ENCODE data around the gene MED9. TPM values are rescaled to one million over a fixed set of nuclear protein-coding genes. Genes with fewer than 3 reads are reported as not detected.

MED9 gene
- total and polyA plus RNA-seq, 4 donors = 10.8 to 15.4 (median 13.3) TPM

GRCh38 chr17:17467016-17467415 is 9.8 kb upstream of the MED9 start:
- Histone ChIP-seq H3K9ac (ENCODE audit: insufficient read depth in 1 of 2, low read length in 2 of 2) (no peak overlapping the region), H3K27ac (ENCODE audit: low read depth in 1 of 2, low read length in 1 of 2) (no peak overlapping the region), H3K27me3 (ENCODE audit: control insufficient read depth in 3 of 3, insufficient read depth in 3 of 3, low read length in 2 of 3) (peaks cover 0 to 16% (median 2%) of the 10 kb centered on the region in 3 donors), H3K9me3 (ENCODE audit: control insufficient read depth in 4 of 4, insufficient read depth in 3 of 4, low read length in 3 of 4) (no peaks in the 10 kb centered on the region), H3K36me3 (ENCODE audit: control insufficient read depth in 4 of 4, insufficient read depth in 4 of 4, low read length in 4 of 4) (no peaks in the 10 kb centered on the region), H3K4me1 (ENCODE audit: control insufficient read depth in 5 of 5, insufficient read depth in 5 of 5, low read length in 5 of 5) (peaks cover 0 to under 1% (median 0%) of the 10 kb centered on the region in 5 donors), H3K4me3 (no peak overlapping the region)
- ATAC-seq (ENCODE audit: insufficient read depth, low FRiP score) (no peak), DNase-seq (no peak)
- WGBS, 2 donors = 77 to 78% methylated on average over 5 of the region's 5 CpGs
- no peak for TF ChIP-seq CTCF (IDR thresholded peaks at IDR 0.05; ENCODE audit: control extremely low read depth, extremely low read depth)

GRCh38 chr17:17467720-17468119 is 9.1 kb upstream of the MED9 start:
- TF ChIP-seq CTCF (IDR thresholded peaks at IDR 0.05; ENCODE audit: control extremely low read depth, extremely low read depth) = no peak
- WGBS, 2 donors = 62 to 82% methylated on average over 5 of the region's 5 CpGs
- Histone ChIP-seq H3K27me3 (ENCODE audit: control insufficient read depth in 3 of 3, insufficient read depth in 3 of 3, low read length in 2 of 3) (peaks cover 0 to 16% (median 2%) of the 10 kb centered on the region in 3 donors), H3K4me1 (ENCODE audit: control insufficient read depth in 5 of 5, insufficient read depth in 5 of 5, low read length in 5 of 5) (peaks cover 0 to 4% (median 0%) of the 10 kb centered on the region in 5 donors), H3K27ac (ENCODE audit: low read depth in 1 of 2, low read length in 1 of 2) (no peak overlapping the region), H3K36me3 (ENCODE audit: control insufficient read depth in 4 of 4, insufficient read depth in 4 of 4, low read length in 4 of 4) (no peaks in the 10 kb centered on the region), H3K4me3 (no peak overlapping the region), H3K9me3 (ENCODE audit: control insufficient read depth in 4 of 4, insufficient read depth in 3 of 4, low read length in 3 of 4) (no peaks in the 10 kb centered on the region), H3K9ac (ENCODE audit: insufficient read depth in 1 of 2, low read length in 2 of 2) (no peak overlapping the region)
- ATAC-seq (ENCODE audit: insufficient read depth, low FRiP score) = no peak
- no peak for DNase-seq

- Histone ChIP-seq H3K4me3 (no peak overlapping the region), H3K36me3 (ENCODE audit: control insufficient read depth in 4 of 4, insufficient read depth in 4 of 4, low read length in 4 of 4) (no peaks in the 10 kb centered on the region), H3K27ac (ENCODE audit: low read depth in 1 of 2, low read length in 1 of 2) (no peak overlapping the region), H3K9me3 (ENCODE audit: control insufficient read depth in 4 of 4, insufficient read depth in 3 of 4, low read length in 3 of 4) (no peaks in the 10 kb centered on the region), H3K4me1 (ENCODE audit: control insufficient read depth in 5 of 5, insufficient read depth in 5 of 5, low read length in 5 of 5) (peaks cover 0 to 4% (median 0%) of the 10 kb centered on the region in 5 donors), H3K9ac (ENCODE audit: insufficient read depth in 1 of 2, low read length in 2 of 2) (no peak overlapping the region), H3K27me3 (ENCODE audit: control insufficient read depth in 3 of 3, insufficient read depth in 3 of 3, low read length in 2 of 3) (peaks cover 0 to 16% (median 2%) of the 10 kb centered on the region in 3 donors)
- 79 to 85% methylated on average over 5 of the region's 5 CpGs for WGBS, 2 donors
- no peak for DNase-seq
- no peak for TF ChIP-seq CTCF (IDR thresholded peaks at IDR 0.05; ENCODE audit: control extremely low read depth, extremely low read depth)
- ATAC-seq (ENCODE audit: insufficient read depth, low FRiP score) = no peak
These were observed 8.4 kb upstream of the MED9 start for GRCh38 chr17:17468217-17469010.
